ENCODE data around the gene C1R.
A peak's percentile ranks its signal among the peaks of the same experiment; 100 is the strongest.

Gene C1R

GRCh38 chr12:7134396-7135166, 42.3 kb upstream of the C1R start:
- DNase-seq (ENCODE audit: low read depth): no peak
- no peak overlapping the region for H3K4me3 ChIP-seq (ENCODE audit: low read depth, low read length)
- TF ChIP-seq CTCF (IDR thresholded peaks at IDR 0.05; ENCODE audit: low read depth, low read length, missing control alignments): no peak

GRCh38 chr12:7131502-7131866, 39.2 kb upstream of the C1R start:
- TF ChIP-seq CTCF (IDR thresholded peaks at IDR 0.05; ENCODE audit: low read depth, low read length, missing control alignments): no peak

GRCh38 chr12:7130701-7131501, 38.7 kb upstream of the C1R start:
- TF ChIP-seq CTCF (IDR thresholded peaks at IDR 0.05; ENCODE audit: low read depth, low read length, missing control alignments): no peak
- peak overlapping the region; percentile 67 for H3K4me3 ChIP-seq (ENCODE audit: low read depth, low read length)
- DNase-seq (ENCODE audit: low read depth): no peak

More at GRCh38 chr12:7131502-7131866, 39.2 kb upstream of the C1R start:
- peak overlapping the region; percentile 67 for H3K4me3 ChIP-seq (ENCODE audit: low read depth, low read length)
- DNase-seq (ENCODE audit: low read depth): no peak

GRCh38 chr12:7129872-7130691, 37.8 kb upstream of the C1R start, which contains the start of gene CLSTN3:
CLSTN3 (plus strand) TSS chr12:7130371; CDS start chr12:7130649, 278 bp downstream.
- peak within 1 kb of the TSS; percentile 67 for H3K4me3 ChIP-seq (ENCODE audit: low read depth, low read length)
- no peak for TF ChIP-seq CTCF (IDR thresholded peaks at IDR 0.05; ENCODE audit: low read depth, low read length, missing control alignments)
- DNase-seq (ENCODE audit: low read depth): no peak

GRCh38 chr12:7129287-7129871, 37.1 kb upstream of the C1R start:
- TF ChIP-seq CTCF (IDR thresholded peaks at IDR 0.05; ENCODE audit: low read depth, low read length, missing control alignments): no peak
- peak overlapping the region; percentile 67 for H3K4me3 ChIP-seq (ENCODE audit: low read depth, low read length)
- no peak for DNase-seq (ENCODE audit: low read depth)

- no peak for TF ChIP-seq CTCF (IDR thresholded peaks at IDR 0.05; ENCODE audit: low read depth, low read length, missing control alignments)
- DNase-seq (ENCODE audit: low read depth): no peak
- H3K4me3 ChIP-seq (ENCODE audit: low read depth, low read length): peak within 1 kb of the TSS; percentile 67
Observed at GRCh38 chr12:7128681-7129286, 36.5 kb upstream of the C1R start, which contains the start of gene RBP5. RBP5 (minus strand) TSS chr12:7128889; CDS start chr12:7128775, 114 bp downstream.

All from GM12864 (cell line).